WTC11 (cell line): Measurements from ENCODE around the gene DNAJA4. TPM values are rescaled to one million over a fixed set of nuclear protein-coding genes. Genes with fewer than 3 reads are reported as not detected.

Experiments used
- ATAC-seq: fragments of 200-7000 bp; cut with Tn5 transposase; 2 replicates; pipeline ENCODE4 v1.10.0; 2021; ENCODE audit warnings: mild to moderate bottlenecking, moderate library complexity
- CTCF ChIA-PET: fragments of 300-600 bp; sonication (Branson Sonifier 250); formaldehyde crosslinking; loops from one replicate; lab custom pipeline; 2021; ENCODE audit warnings: antibody characterized with exemption; lab: Charles Lee
- POLR2A ChIA-PET: fragments of 350-600 bp; sonication (Branson Sonifier 250); formaldehyde crosslinking; loops from one replicate; lab custom pipeline; 2021; ENCODE audit warnings: antibody characterized with exemption; lab: Charles Lee
- DNase-seq: peaks from one replicate; pipeline ENCODE4 v3.0.0; 2021; ENCODE audit warnings: low spot score
- H3K27ac Mint-ChIP-seq: 2 replicates; pipeline ENCODE4 v1.8.0; 2021; ENCODE audit warnings: mixed read lengths
- H3K27me3 Mint-ChIP-seq: 2 replicates; pipeline ENCODE4 v1.8.0; 2021; ENCODE audit warnings: low read depth, mild to moderate bottlenecking, moderate library complexity, mixed read lengths
- H3K36me3 Mint-ChIP-seq: 2 replicates; pipeline ENCODE4 v1.8.0; 2021; ENCODE audit warnings: mixed read lengths
- H3K4me1 Mint-ChIP-seq: 2 replicates; pipeline ENCODE4 v1.8.0; 2022; ENCODE audit warnings: mixed read lengths
- H3K4me3 Mint-ChIP-seq: 2 replicates; pipeline ENCODE4 v1.8.0; 2021; ENCODE audit warnings: mild to moderate bottlenecking, moderate library complexity, mixed read lengths
- H3K9me3 Mint-ChIP-seq: 2 replicates; pipeline ENCODE4 v1.8.0; 2021; ENCODE audit warnings: mixed read lengths
- CREB1 ChIP-seq: sonication (generic); formaldehyde crosslinking; IDR thresholded peaks from 2 replicates; pipeline ENCODE4 v1.8.0; 2023; ENCODE audit warnings: mild to moderate bottlenecking, missing genetic modification reagents
- CREM ChIP-seq: sonication (generic); formaldehyde crosslinking; IDR thresholded peaks from 2 replicates; pipeline ENCODE4 v1.8.1; 2022; ENCODE audit warnings: mild to moderate bottlenecking, missing genetic modification reagents, moderate library complexity
- E2F4 ChIP-seq: sonication (generic); formaldehyde crosslinking; IDR thresholded peaks from 2 replicates; pipeline ENCODE4 v1.8.1; 2022; ENCODE audit warnings: low read depth, mild to moderate bottlenecking, moderate library complexity, missing genetic modification reagents, borderline replicate concordance
- E2F5 ChIP-seq: sonication (generic); formaldehyde crosslinking; IDR thresholded peaks from 2 replicates; pipeline ENCODE4 v1.8.1; 2022; ENCODE audit warnings: mild to moderate bottlenecking, moderate library complexity, missing genetic modification reagents
- EMX1 ChIP-seq: fragments of 250-450 bp; sonication (Bioruptor Pico); IDR thresholded peaks from 2 replicates; pipeline ENCODE4 v1.8.0; 2021; ENCODE audit warnings: mild to moderate bottlenecking
- FOXK1 ChIP-seq: sonication (generic); formaldehyde crosslinking; IDR thresholded peaks from 2 replicates; pipeline ENCODE4 v1.8.0; 2022; ENCODE audit warnings: mild to moderate bottlenecking, moderate library complexity, missing genetic modification reagents
- GABPB1 ChIP-seq: sonication (generic); formaldehyde crosslinking; IDR thresholded peaks from 2 replicates; pipeline ENCODE4 v1.8.1; 2023; ENCODE audit warnings: mild to moderate bottlenecking, missing genetic modification reagents
- GRHL2 ChIP-seq: fragments of 250-450 bp; sonication (Bioruptor Pico); IDR thresholded peaks from 2 replicates; pipeline ENCODE4 v1.8.0; 2022; ENCODE audit warnings: mild to moderate bottlenecking, moderate library complexity; ENCODE audit not compliant: insufficient replicate concordance, severe bottlenecking
- HMGA2 ChIP-seq: fragments of 250-450 bp; sonication (Bioruptor Pico); IDR thresholded peaks from 2 replicates; pipeline ENCODE4 v1.4.0; 2021; ENCODE audit warnings: mild to moderate bottlenecking, moderate library complexity
- IRF1 ChIP-seq: sonication (generic); formaldehyde crosslinking; IDR thresholded peaks from 2 replicates; pipeline ENCODE4 v1.8.0; 2023; ENCODE audit warnings: missing genetic modification reagents
- IRF2 ChIP-seq: sonication (generic); formaldehyde crosslinking; IDR thresholded peaks from 2 replicates; pipeline ENCODE4 v1.8.0; 2022; ENCODE audit warnings: low read depth, missing genetic modification reagents, borderline replicate concordance
- JUN ChIP-seq: sonication (generic); formaldehyde crosslinking; IDR thresholded peaks from 2 replicates; pipeline ENCODE4 v1.8.0; 2023; ENCODE audit warnings: mild to moderate bottlenecking, missing genetic modification reagents
- MLX ChIP-seq: sonication (generic); formaldehyde crosslinking; IDR thresholded peaks from 2 replicates; pipeline ENCODE4 v1.8.1; 2023; ENCODE audit warnings: mild to moderate bottlenecking, missing genetic modification reagents, moderate library complexity
- MXD4 ChIP-seq: fragments of 250-450 bp; sonication (Bioruptor Pico); IDR thresholded peaks from 2 replicates; pipeline ENCODE4 v1.8.0; 2021; ENCODE audit warnings: mild to moderate bottlenecking, moderate library complexity, borderline replicate concordance
- NFYB ChIP-seq: sonication (generic); formaldehyde crosslinking; conservative IDR thresholded peaks from 2 replicates; pipeline ENCODE4 v1.8.0; 2022; ENCODE audit warnings: low read depth, missing genetic modification reagents
- PRDM15 ChIP-seq: sonication (generic); formaldehyde crosslinking; IDR thresholded peaks from 2 replicates; pipeline ENCODE4 v1.8.0; 2022; ENCODE audit warnings: missing genetic modification reagents
- SP1 ChIP-seq: sonication (generic); formaldehyde crosslinking; conservative IDR thresholded peaks from 2 replicates; pipeline ENCODE4 v1.8.1; 2022; ENCODE audit warnings: missing genetic modification reagents
- TEAD1 ChIP-seq: sonication (generic); formaldehyde crosslinking; IDR thresholded peaks from 2 replicates; pipeline ENCODE4 v1.8.0; 2022; ENCODE audit warnings: mild to moderate bottlenecking, missing genetic modification reagents
- TP53 ChIP-seq: sonication (generic); formaldehyde crosslinking; IDR thresholded peaks from 2 replicates; pipeline ENCODE4 v1.8.1; 2023; ENCODE audit warnings: mild to moderate bottlenecking, missing genetic modification reagents
- ZNF263 ChIP-seq: sonication (generic); formaldehyde crosslinking; IDR thresholded peaks from 2 replicates; pipeline ENCODE4 v1.8.1; 2022; ENCODE audit warnings: low read depth, mild to moderate bottlenecking, moderate library complexity, missing genetic modification reagents
- ZNF396 ChIP-seq: fragments of 250-450 bp; sonication (Bioruptor Pico); IDR thresholded peaks from 2 replicates; pipeline ENCODE4 v1.8.0; 2021; ENCODE audit warnings: mild to moderate bottlenecking, moderate library complexity, borderline replicate concordance
- ZNF425 ChIP-seq: fragments of 250-450 bp; sonication (Bioruptor Pico); conservative IDR thresholded peaks from 2 replicates; pipeline ENCODE4 v1.9.0; 2021; ENCODE audit warnings: mild to moderate bottlenecking
- total RNA-seq: library from RNA; stranded (reverse); gene quantifications from 3 replicates; pipeline ENCODE4 v1.2.3, GENCODE V29; 2021

Gene DNAJA4
- total RNA-seq, 1 experiment from 2014 or later: 7.8 TPM

GRCh38 chr15:78324144-78324543 is 59.8 kb downstream of the DNAJA4 start:
- ATAC-seq (no peak), DNase-seq (no peak)
- no peak overlapping the region for H3K4me3 Mint-ChIP-seq
- no peaks in the 10 kb centered on the region for H3K27me3 Mint-ChIP-seq
- no peak overlapping the region; the same call in 1 of the 2 replicates for H3K27ac Mint-ChIP-seq
- no peak for TF ChIP-seq SP1
- TF ChIP-seq GRHL2 (CRISPR knock-in tag): no peak
- TF ChIP-seq FOXK1 (CRISPR knock-in tag): no peak
- no peak for TF ChIP-seq E2F4 (CRISPR knock-in tag)
- no peak for TF ChIP-seq IRF1
- no peak for TF ChIP-seq NFYB
- no peak for TF ChIP-seq ZNF396
- no peak for TF ChIP-seq E2F5 (CRISPR knock-in tag)
- no peak for TF ChIP-seq IRF2
- TF ChIP-seq CREM (CRISPR knock-in tag): no peak
- TF ChIP-seq, all 79 proteins: peak for 0
- ChIA-PET CTCF (no interaction called here), POLR2A (no interaction called here)
- H3K36me3 Mint-ChIP-seq: no peaks in the 10 kb centered on the region
- H3K4me1 Mint-ChIP-seq: peaks cover 36% of the 10 kb centered on the region
- H3K9me3 Mint-ChIP-seq: no peaks in the 10 kb centered on the region

- ChIA-PET POLR2A (no interaction called here), CTCF (interaction anchor here (1.7 kb wide), 1 partner anchor 15 kb away, joined by 3 read pairs; the partner anchor contains the start of gene CRABP1)
- Mint-ChIP-seq H3K27me3 (no peaks in the 10 kb centered on the region), H3K4me3 (no peak overlapping the region), H3K27ac (no peak overlapping the region), H3K9me3 (no peaks in the 10 kb centered on the region), H3K36me3 (no peaks in the 10 kb centered on the region), H3K4me1 (peaks cover 36% of the 10 kb centered on the region)
- ATAC-seq: no peak; the same call in 1 of the 2 replicates
- no peak for DNase-seq
- TF ChIP-seq MXD4 (CRISPR knock-in tag) (no peak), PRDM15 (CRISPR knock-in tag) (no peak), GABPB1 (CRISPR knock-in tag) (no peak), SP1 (no peak), ZNF425 (CRISPR knock-in tag) (no peak), MLX (CRISPR knock-in tag) (no peak), TP53 (CRISPR knock-in tag) (no peak), HMGA2 (CRISPR knock-in tag) (no peak), E2F5 (CRISPR knock-in tag) (no peak), ZNF263 (no peak), TEAD1 (no peak), CREB1 (CRISPR knock-in tag) (no peak), JUN (CRISPR knock-in tag) (no peak), EMX1 (no peak), ZNF396 (no peak), IRF2 (no peak)
Observed at GRCh38 chr15:78325092-78325843, 60.9 kb downstream of the DNAJA4 start.
